Measurements from ENCODE around the gene PNMA6A.
"Not testable (repeated sequence)": the region's sequence is repeated elsewhere in the genome, so short reads cannot be mapped to it uniquely, and the experiment has no call there.

Gene PNMA6A

DNA sequence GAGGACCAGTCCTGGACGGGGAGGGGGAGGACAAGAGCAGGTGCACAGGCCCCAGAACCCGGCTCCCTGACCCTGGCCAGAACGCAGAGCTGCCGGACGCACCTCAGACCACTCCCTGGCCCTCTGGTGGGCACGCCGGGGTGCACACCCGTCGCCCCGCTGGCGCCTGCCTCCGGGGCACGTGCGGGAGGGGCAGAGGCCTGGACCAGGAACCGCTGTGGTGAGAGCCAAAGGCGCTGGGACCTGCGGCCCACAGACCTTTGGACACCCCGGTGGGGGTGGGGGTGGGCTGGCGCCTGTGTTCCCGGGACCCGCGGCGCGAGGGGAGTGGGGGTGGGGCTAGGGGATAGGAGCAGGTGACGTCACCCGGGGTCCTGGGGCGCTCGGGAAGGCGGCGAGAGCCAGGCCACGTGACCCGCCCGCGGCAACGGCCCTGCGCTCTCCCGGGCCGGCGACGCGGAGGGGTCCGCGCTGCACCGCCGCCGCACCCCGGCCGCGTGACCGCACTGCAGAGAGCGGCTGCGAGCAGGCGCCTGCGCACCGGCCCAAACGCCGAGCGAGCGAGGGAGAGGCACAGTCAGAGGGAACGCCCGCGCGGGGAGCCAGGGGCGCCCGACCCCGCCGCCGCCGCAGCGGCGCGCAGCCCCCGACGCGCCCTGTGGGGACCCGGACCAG is at the start of gene PNMA6A:
Gene PNMA6A, plus strand, starts transcription at position 546 of the 675 bp plus-strand sequence. CDS start 609 bp downstream, outside the sequence.
- not testable (repeated sequence) for DNase-seq (ENCODE audit: low read depth)

DNA sequence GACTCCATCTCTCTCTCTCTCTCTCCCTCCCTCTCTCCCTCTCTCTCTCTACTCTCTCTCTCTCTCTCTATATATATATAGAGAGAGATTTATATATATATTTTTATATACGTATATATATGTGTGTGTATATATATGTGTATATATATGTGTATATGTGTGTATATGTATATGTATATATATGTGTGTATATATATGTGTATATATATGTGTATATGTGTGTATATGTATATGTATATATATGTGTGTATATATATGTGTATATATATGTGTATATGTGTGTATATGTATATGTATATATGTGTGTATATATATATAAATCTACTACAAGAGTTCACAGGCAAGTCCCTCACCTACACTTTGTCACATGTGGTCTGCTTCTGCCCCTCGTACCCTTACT is 45.8 kb upstream of the PNMA6A start:
- DNase-seq (ENCODE audit: low read depth), result not testable (repeated sequence)

DNA sequence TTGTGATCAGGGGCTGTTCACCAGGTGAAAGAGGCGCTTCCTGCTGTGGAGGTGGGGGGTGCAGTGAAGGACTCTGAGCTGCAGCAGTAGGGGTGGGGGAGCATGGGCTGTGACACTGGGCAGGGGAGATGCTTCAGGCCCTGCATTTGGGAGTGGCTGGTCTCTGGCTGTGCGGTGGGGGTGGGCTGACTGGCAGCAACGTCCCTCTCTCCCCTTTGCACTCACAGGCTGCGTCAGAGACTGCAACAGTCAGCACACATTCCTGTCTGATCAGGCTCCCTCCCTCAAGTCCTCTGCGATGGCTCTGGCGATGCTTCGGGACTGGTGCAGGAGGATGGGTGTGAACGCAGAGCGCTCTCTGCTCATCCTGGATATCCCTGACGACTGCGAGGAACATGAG is 43.8 kb upstream of the PNMA6A start:
- DNase-seq (ENCODE audit: low read depth), result not testable (repeated sequence)

DNA sequence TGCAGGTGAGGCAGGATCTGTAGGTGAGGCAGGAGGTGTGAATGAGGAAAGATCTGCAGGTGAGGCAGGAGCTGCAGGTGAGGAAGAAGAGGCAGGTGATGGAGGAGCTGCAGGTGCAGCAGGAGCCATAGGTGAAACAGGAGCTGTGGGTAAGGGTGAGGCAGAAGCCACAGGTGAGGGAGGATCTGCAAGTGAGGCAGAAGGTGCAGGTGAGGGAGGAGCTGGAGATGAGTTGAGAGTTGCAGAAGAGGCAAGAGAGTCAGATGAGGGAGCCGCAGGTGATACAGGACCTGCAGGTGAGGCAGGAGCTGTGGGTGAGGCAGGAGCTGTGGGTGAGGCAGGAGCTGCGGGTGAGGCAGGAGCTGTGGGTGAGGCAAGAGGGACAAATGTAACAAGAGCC is 43.1 kb upstream of the PNMA6A start:
- no peak for DNase-seq (ENCODE audit: low read depth)

DNA sequence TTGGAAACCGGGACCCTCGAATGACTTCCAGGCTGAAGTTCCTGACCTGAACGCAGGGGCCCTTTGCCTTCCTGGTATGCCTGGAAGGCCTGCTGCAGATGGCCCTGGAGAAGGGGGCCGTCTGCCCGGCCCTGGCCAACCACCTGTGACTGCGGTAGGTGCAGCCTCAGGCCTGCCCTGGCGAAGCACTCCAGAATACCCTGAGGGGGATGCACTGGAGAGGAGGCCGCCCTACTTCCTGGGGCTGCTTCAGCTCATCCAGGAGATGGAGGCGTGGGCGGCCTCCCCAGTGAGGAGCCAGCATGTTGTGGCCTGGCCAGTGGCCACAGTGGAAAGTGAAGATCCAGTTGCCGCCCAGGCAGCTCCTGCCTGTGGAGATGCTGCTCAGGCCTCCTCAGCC is 42.4 kb upstream of the PNMA6A start:
- DNase-seq (ENCODE audit: low read depth), result no peak

DNA sequence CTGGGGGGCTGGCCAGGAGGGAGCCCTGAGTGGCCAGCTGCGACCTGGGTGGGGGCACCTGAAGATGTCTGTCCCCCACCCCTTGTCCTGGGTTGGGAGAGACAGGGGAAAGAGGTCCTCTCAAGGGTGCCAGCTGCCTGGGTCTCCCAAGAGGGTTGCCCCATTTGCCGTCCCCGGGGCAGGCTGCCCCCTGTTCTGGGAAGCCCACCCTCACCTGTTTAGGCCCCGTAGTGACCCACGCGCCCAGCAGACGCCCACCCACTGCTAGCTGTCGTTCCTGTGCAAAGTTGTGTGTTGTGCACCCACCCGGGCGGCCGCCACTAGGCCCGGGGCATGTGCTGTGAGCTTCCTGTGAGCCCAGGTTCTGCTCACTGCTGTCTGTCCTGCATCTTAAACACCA is 41.5 kb upstream of the PNMA6A start:
- DNase-seq (ENCODE audit: low read depth), result no peak

DNA sequence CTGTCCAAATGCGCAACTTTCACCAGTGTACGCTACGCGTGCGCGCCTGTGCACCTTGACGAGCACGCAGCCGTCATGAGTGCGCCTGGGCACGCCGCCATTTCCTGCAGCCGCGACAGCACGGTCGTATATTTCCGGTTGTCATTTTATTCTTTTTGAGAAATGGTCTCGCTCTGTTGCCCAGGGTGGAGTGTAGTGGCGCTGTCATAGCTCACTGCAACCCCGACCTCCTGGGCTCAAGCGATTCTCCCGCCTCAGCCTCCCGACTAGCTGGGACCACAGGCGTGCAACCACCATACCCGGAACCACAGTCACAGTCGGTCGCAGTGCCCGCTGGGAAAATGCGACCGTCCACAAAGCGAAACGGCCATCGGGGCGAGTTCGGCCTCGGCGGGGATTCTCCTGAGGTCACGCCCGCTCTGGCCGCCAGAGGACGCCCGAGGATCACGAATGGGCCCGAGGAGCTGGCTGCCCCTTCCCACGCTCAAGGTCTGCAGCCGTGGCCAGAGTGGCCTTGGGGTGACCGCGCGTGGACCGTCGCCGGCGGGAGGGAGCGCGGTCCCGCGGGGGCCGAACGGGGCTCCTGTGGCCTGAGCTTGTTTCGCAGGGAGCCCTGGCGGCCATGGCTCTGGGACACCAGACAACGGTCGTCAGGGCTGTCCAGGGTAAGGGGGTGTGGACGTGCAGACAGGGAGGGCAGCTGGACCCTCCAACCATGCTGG is 39.7 kb upstream of the PNMA6A start:
- peak; percentile 62 for DNase-seq (ENCODE audit: low read depth)

DNA sequence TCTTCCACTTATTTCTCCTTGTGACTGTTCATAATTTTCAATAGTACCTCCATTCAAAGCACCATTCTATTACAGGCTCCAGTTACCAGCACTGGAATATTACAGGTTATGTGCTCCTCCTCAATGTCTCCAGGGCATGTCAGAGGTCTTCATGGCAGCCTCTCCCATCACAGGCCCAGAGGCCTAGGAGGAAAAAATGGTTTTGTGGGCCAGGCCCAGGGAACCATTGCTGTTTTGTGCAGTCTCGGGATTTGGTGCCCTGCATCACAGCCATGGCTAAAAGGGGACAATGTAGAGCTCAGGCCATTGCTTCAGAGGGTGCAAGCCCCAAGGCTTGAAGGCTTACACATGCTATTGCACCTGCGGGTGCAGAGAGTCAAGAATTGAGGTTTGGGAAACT is 23.2 kb upstream of the PNMA6A start:
- no peak for DNase-seq (ENCODE audit: low read depth)

DNA sequence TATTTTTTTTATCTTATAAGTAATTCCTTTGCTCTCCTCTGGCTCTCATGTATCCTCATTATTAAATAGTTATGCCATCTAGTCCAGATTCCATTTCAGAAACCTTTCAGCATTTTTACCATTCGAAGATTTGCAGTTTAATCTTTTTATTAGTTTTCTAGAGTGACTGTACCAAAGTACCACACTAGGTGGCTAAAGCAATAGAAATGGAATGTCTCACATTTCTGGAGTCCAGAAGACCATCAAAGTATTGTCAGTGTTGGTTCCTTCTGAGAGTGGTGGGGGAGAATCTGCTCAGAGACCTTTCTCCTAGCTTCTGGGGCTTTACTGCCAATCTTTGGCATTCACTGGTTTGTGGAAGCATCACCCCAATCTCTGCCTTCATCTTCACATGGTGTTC is 19.7 kb upstream of the PNMA6A start:
- DNase-seq (ENCODE audit: low read depth), result no peak

DNA sequence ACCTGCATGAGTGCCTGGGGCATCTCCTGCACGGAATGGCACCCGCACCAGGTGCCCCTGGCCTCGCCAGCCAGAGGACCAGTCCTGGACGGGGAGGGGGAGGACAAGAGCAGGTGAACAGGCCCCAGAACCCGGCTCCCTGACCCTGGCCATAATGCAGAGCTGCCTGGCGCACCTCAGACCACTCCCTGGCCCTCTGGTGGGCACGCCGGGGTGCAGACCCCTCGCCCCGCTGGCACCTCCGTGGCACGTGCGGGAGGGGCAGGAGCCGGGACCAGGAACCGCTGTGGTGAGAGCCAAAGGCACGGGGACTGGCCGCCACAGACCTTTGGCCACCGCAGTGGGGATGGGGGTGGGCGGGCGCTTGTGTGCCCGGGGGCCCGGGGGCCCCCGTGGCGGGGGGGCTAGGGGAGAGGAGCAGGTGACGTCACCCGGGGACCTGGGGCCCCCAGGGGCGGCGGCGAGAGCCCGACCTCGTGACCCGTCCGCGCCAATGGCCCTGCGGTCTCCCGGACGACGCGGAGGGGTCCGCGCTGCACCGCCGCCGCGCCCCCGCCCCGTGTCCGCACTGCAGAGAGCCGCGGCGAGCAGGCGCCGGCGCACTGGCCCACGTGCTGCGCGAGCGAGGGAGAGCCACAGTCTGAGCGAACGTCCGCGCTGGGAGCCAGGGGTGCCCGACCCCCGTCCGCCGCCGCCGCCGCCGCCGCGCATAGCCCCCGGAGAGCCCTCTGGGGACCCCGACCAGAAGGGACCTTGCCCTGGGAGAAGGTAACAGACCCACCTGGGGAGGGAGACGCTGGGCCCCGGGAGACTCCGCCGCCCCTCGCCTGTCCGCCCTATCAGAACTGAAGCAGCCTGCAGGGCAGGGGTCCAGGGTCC is 16.1 kb upstream of the PNMA6A start, which contains the start of gene PNMA3:
Gene PNMA3, plus strand, starts transcription at position 600 of the 879 bp plus-strand sequence. CDS start 586 bp downstream, outside the sequence.
- no peak for DNase-seq (ENCODE audit: low read depth)

DNA sequence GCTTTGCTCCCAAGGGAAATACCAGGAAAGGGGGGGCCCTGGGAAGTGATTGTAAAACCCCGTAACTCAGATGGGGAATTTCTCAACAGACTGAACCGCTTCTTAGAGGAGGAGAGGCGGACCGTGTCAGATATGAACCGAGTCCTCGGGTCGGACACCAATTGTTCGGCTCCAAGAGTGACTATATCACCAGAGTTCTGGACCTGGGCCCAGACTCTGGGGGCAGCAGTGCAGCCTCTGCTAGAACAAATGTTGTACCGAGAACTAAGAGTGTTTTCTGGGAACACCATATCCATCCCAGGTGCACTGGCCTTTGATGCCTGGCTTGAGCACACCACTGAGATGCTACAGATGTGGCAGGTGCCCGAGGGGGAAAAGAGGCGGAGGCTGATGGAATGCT is 15.0 kb upstream of the PNMA6A start:
- no peak for DNase-seq (ENCODE audit: low read depth)

DNA sequence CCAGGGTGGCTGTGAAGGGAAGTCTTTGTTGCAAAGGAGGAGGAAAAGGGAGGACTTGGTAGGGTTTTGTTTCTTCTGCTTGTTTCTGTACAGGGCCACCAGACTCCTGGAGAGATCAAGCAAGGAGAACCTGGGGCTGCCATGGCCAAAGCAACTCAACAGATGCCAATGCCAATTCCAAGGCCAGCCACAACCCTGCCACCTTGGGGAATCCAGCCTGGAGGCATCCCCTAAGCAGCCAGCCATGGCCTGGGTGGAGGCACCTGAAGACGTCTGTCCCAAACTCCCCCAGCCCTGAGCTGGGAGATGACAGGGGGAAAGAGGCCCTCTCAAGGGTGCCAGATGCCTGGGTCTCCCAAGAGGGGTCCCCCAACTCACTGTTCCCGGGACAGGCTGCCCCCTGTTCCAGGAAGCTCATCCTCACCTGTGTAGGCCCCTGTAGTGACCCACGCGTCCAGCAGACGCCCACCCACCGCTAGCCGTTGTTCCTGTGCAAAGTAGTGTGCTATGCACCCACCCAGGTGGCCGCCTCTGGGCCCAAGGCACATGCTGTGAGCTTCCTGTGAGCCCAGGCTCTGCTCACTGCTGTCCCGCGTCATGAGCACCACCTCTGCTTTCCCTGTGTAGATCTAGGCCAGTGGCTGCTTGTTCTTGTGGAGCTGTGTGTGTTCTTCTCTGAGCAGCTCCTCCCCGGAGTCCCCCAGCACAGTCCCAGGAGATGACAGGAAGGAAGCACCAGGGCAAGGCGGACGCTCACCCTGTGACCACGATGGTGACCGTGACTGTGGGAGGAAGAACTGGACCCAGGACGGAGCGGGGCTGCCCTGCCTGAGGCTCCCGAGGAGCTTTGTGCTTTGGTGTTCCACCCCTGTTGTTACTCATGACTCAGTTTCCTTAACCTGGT is 12.8 kb upstream of the PNMA6A start:
- no peak for DNase-seq (ENCODE audit: low read depth)

DNA sequence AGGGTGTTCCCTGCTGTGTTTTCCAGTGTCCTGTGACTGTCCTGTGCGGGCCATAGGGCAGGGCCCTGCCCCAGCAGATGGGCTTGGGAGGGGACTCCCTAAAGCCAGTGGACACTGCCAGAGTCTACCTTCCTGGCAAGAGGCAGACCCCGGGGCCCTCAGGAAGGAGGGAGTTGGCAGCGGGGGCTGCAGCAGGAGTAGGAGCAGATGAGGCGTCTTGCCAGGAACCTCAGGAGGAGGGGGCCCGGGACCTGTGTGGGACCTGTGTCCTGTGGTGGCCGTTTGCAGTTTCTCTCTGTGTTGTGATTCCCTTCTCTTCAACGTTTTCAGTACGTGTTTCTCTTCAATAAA is 12.2 kb upstream of the PNMA6A start:
- DNase-seq (ENCODE audit: low read depth), result no peak

DNA sequence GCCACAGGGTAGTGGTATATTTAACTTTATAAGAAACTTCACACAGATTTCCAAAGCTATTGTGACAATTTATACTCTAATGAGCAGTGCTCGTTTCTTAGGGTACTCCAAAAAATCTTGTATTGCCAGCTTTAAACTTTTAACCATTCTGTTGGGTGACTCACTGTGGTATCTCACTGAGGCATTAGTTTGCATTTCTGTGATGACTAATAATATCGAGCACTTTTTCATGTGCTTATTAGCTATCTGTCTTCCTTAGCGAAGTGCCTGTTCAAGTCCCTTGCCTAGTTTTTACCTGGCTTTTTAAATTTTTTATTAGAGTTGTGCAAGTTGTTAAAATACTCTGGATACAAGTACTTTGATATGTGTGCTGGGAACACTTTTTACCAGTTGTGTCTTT is 10.5 kb upstream of the PNMA6A start:
- peak; percentile 63 for DNase-seq (ENCODE audit: low read depth)

DNA sequence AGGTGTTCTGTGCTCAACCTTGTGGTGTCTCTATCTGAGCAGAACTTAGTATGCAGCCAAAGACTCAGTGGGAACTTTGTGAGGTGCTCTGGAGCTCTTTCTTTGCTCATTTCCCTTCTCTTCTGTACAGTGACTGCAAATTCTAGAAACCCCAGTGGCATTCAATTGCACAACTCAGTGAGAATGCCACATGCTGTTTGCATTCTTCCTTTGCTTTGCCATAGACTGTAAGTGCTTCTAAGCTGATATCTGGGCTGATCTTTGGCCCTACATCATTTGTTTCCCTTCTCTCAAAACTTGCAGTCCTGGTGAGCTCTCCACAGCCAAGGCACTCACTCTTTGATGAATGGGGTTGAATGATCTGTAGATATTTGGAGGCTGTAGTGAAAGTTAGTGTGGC is 8.9 kb upstream of the PNMA6A start:
- no peak for DNase-seq (ENCODE audit: low read depth)

DNA sequence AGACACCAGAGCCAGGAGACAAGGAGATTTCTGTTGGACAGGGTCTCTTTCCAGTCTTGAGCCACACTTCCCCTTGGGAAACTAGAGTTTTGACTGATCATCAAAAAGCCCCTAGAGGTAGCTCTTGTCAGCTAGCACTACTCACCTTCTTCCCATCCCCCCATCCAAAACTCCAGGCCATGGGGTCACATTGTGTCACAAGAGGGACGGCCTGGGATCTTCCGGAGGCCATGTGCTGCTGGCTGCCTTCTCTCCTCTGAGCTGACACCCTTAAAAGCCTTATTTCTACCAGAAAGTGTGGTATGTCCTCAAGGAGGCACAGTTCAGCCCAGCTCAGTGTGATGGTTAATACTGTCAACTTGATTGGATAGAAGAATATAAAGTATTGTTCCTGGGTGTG is 8.2 kb upstream of the PNMA6A start:
- no peak for DNase-seq (ENCODE audit: low read depth)

DNA sequence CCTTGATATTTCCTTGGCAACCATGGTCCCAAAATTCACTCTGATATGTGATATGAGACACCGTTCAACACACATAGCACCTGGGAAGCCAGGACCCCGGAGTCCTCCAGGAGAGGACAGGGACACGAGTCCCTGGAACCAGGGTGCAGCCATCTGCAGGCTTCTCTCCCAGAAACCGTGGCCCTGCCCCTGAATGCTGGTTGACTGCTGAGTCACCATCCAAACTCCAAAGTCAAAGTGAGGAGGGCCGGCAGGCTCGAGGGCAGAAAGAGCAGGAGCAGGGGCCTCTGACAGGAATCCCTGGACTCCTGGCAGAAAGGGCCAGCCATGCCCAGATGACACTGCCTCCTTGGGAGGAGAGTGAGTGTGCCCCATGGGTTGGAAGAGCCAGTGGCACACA is 6.9 kb upstream of the PNMA6A start:
- peak; percentile 5 for DNase-seq (ENCODE audit: low read depth)

DNA sequence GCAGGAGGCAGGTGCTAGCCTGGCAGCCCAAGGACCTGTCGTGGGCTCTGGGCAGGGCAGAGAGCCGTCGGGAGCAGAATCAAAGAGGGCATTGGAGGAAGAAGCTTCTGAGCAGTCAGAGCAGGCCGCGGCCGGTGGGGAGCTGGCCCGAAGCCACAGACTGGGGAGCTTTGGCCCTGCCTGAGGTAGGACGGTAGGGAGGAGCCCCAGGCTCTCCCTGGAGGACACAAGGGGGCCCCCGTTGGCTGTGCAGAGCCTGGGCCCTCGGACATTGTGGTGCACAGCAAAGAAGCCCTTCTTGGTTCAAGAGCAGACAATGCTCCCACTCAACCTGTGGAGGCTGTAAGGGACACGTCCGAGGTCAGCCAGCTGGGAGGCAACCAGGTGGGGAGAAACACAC is 5.9 kb upstream of the PNMA6A start:
- DNase-seq (ENCODE audit: low read depth), result not testable (repeated sequence)

DNA sequence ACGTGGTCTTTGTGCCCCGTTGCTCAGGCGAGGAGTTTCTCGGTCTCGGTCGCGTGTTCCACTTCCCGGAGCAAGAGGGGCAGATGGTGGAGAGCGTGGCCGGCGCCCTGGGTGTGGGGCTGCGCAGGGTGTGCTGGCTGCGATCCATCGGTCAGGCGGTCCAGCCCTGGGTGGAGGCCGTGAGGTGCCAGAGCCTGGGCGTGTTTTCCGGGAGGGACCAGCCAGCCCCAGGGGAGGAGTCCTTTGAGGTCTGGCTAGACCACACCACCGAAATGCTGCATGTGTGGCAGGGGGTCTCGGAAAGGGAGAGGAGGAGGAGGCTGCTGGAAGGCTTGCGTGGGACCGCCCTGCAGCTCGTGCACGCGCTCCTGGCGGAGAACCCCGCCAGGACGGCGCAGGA is 1.1 kb downstream of the PNMA6A start:
- DNase-seq (ENCODE audit: low read depth), result not testable (repeated sequence)

DNA sequence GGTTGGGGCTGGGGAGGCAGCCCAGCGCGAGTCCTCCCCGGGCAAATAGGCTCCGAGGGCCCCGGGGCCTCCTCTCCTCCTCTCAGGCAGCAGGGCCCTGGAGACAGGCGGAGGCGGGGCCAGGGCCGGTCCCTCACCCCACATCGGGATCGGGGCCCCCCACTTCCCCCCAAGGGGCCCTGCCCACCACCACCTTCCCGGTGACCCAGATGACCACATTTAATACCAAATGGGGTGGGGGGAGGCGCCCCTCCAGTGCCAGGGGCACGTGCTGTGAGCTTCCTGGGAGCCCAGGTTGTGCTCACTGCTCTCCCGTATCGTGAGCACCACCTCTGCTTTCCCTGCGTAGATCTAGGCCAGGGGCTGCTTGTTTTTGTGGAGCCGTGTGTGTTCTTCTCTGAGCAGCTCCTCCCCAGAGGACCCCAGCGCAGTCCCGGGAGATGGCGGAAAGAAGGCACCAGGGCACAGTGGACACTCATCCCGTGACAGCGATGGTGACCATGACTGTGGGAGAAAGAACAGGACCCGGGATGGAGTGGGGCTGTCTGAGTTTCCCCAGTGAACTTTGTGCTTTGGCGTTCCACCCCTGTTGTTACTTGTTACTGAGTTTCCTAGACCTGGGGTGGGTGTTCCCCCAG is 2.1 kb downstream of the PNMA6A start:
- DNase-seq (ENCODE audit: low read depth), result no peak

DNA sequence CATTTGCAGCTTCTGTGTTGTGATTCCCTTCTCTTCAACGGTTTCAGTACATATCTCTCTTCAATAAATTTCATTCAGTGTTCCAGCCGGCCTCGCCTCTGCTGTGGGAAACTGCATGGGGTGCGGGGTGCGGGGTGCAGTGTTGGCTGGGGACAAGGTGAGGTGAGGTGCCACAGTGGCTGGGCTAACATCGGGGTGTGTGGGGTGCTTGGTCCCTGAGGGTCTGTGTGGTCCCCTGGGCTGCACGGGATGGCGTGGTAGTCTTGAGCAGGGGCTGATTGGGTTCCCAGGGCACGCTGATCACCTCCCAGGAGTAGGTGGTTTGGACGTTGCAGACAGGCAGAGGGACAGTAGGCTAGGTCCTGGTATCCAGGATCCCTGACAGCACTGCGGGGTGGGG is 2.7 kb downstream of the PNMA6A start:
- no peak for DNase-seq (ENCODE audit: low read depth)

Measured in ELR (cell line).